ENCODE measurements around the gene ZNF708. TPM values are rescaled to one million over a fixed set of nuclear protein-coding genes. Genes with fewer than 3 reads are reported as not detected.
"Not testable (repeated sequence)": the region's sequence is repeated elsewhere in the genome, so short reads cannot be mapped to it uniquely, and the experiment has no call there.

ZNF708 gene
- total RNA-seq, 1 donor = 10.9 TPM

- Histone ChIP-seq H3K79me2 (ENCODE audit: insufficient read depth, low read length) (peaks cover 88% of the 10 kb centered on the region), H3K36me3 (ENCODE audit: insufficient read depth, low read length) (no peaks in the 10 kb centered on the region), H3K4me3 (ENCODE audit: insufficient read depth, low read length) (no peak overlapping the region), H3K9me3 (ENCODE audit: low read depth, low read length) (no peaks in the 10 kb centered on the region), H3K4me1 (ENCODE audit: insufficient read depth, low read length) (peaks cover 11% of the 10 kb centered on the region), H4K20me1 (ENCODE audit: insufficient read depth, low read length) (peaks cover 10% of the 10 kb centered on the region), H3K27ac (ENCODE audit: low read depth, low read length) (peak overlapping the region; percentile 32), H3K4me2 (ENCODE audit: insufficient read depth, low read length) (no peak overlapping the region), H2AFZ (ENCODE audit: low read length) (no peak overlapping the region), H3K27me3 (ENCODE audit: insufficient read depth, low read length) (no peaks in the 10 kb centered on the region)
- TF ChIP-seq CTCF (IDR thresholded peaks at IDR 0.05; ENCODE audit: extremely low read depth, low read depth, low read length) = no peak
- no peak for DNase-seq (ENCODE audit: insufficient read length, low spot score, missing footprints)
Measured at GRCh38 chr19:21321134-21321533, 8.1 kb downstream of the ZNF708 start.

- H3K27ac ChIP-seq (ENCODE audit: low read depth, low read length) = no peak overlapping the region
- H3K4me2 ChIP-seq (ENCODE audit: insufficient read depth, low read length) = no peak overlapping the region
- TF ChIP-seq CTCF (IDR thresholded peaks at IDR 0.05; ENCODE audit: extremely low read depth, low read depth, low read length) = no peak
- H3K36me3 ChIP-seq (ENCODE audit: insufficient read depth, low read length) = no peaks in the 10 kb centered on the region
- no peaks in the 10 kb centered on the region for H3K27me3 ChIP-seq (ENCODE audit: insufficient read depth, low read length)
- H4K20me1 ChIP-seq (ENCODE audit: insufficient read depth, low read length) = peaks cover 13% of the 10 kb centered on the region
- H3K9me3 ChIP-seq (ENCODE audit: low read depth, low read length) = no peaks in the 10 kb centered on the region
- H3K4me1 ChIP-seq (ENCODE audit: insufficient read depth, low read length) = peaks cover 11% of the 10 kb centered on the region
- H3K79me2 ChIP-seq (ENCODE audit: insufficient read depth, low read length) = peaks cover 82% of the 10 kb centered on the region
- no peak overlapping the region for H2AFZ ChIP-seq (ENCODE audit: low read length)
- H3K4me3 ChIP-seq (ENCODE audit: insufficient read depth, low read length) = no peak overlapping the region
- no peak for DNase-seq (ENCODE audit: insufficient read length, low spot score, missing footprints)
Measured at GRCh38 chr19:21317821-21318220, 11.4 kb downstream of the ZNF708 start.

GRCh38 chr19:21314676-21315075, 14.5 kb downstream of the ZNF708 start:
- Histone ChIP-seq H3K79me2 (ENCODE audit: insufficient read depth, low read length) (peaks cover 79% of the 10 kb centered on the region), H4K20me1 (ENCODE audit: insufficient read depth, low read length) (peaks cover 10% of the 10 kb centered on the region), H3K4me2 (ENCODE audit: insufficient read depth, low read length) (no peak overlapping the region), H3K9me3 (ENCODE audit: low read depth, low read length) (no peaks in the 10 kb centered on the region), H3K27me3 (ENCODE audit: insufficient read depth, low read length) (no peaks in the 10 kb centered on the region), H2AFZ (ENCODE audit: low read length) (no peak overlapping the region), H3K36me3 (ENCODE audit: insufficient read depth, low read length) (no peaks in the 10 kb centered on the region), H3K27ac (ENCODE audit: low read depth, low read length) (no peak overlapping the region), H3K4me3 (ENCODE audit: insufficient read depth, low read length) (no peak overlapping the region), H3K4me1 (ENCODE audit: insufficient read depth, low read length) (no peaks in the 10 kb centered on the region)
- DNase-seq (ENCODE audit: insufficient read length, low spot score, missing footprints) = no peak
- no peak for TF ChIP-seq CTCF (IDR thresholded peaks at IDR 0.05; ENCODE audit: extremely low read depth, low read depth, low read length)

- H3K4me2 ChIP-seq (ENCODE audit: insufficient read depth, low read length); H3K9me3 ChIP-seq (ENCODE audit: low read depth, low read length); H3K36me3 ChIP-seq (ENCODE audit: insufficient read depth, low read length); H3K27ac ChIP-seq (ENCODE audit: low read depth, low read length); DNase-seq (ENCODE audit: insufficient read length, low spot score, missing footprints); H4K20me1 ChIP-seq (ENCODE audit: insufficient read depth, low read length); H3K27me3 ChIP-seq (ENCODE audit: insufficient read depth, low read length); H3K4me1 ChIP-seq (ENCODE audit: insufficient read depth, low read length); H2AFZ ChIP-seq (ENCODE audit: low read length); H3K4me3 ChIP-seq (ENCODE audit: insufficient read depth, low read length): not testable (repeated sequence)
- peaks cover 69% of the 10 kb centered on the region for H3K79me2 ChIP-seq (ENCODE audit: insufficient read depth, low read length)
Measured at GRCh38 chr19:21312807-21313206, 16.4 kb downstream of the ZNF708 start.
